Neutrophil (primary cell): ENCODE data around the gene SND1.

ENCODE experiments used
- H3K27ac ChIP-seq: fragments of 200-600 bp; sonication (generic); 2 replicates; pipeline ENCODE4 v1.5.1; 2016; ENCODE audit warnings: mild to moderate bottlenecking, moderate library complexity
- H3K27me3 ChIP-seq: fragments of 200-600 bp; sonication (generic); 2 replicates; pipeline ENCODE4 v1.6.0; 2016; ENCODE audit warnings: mild to moderate bottlenecking
- H3K36me3 ChIP-seq: fragments of 200-600 bp; sonication (generic); 2 replicates; pipeline ENCODE4 v1.5.1; 2017
- H3K4me1 ChIP-seq, 2 experiments: fragments of 200-600 bp in 1 of 2; sonication (generic) in 1 of 2; 1 replicate in 1 of 2; 2 replicates in 1 of 2; pipeline versions ENCODE4 v1.5.1 to v1.6.1; 2013 to 2016; ENCODE audit warnings: low read depth in 1 of 2, low read length in 1 of 2, mild to moderate bottlenecking in 1 of 2, moderate library complexity in 1 of 2; ENCODE audit not compliant: control insufficient read depth in 1 of 2, insufficient read depth in 1 of 2
- H3K4me3 ChIP-seq, 2 experiments: fragments of 200-600 bp in 1 of 2; sonication (generic) in 1 of 2; 1 replicate in 1 of 2; 2 replicates in 1 of 2; pipeline ENCODE4 v1.5.1; 2013 to 2016; ENCODE audit warnings: low read depth in 1 of 2, low read length in 1 of 2, mild to moderate bottlenecking in 1 of 2, moderate library complexity in 1 of 2
- H3K9me3 ChIP-seq: fragments of 200-600 bp; sonication (generic); 2 replicates; pipeline ENCODE4 v1.5.1; 2016
- CTCF ChIP-seq: fragments of 200-600 bp; sonication (generic); IDR thresholded peaks from 2 replicates; pipeline ENCODE4 v1.5.1; 2016; ENCODE audit warnings: antibody characterized with exemption

Gene SND1

DNA sequence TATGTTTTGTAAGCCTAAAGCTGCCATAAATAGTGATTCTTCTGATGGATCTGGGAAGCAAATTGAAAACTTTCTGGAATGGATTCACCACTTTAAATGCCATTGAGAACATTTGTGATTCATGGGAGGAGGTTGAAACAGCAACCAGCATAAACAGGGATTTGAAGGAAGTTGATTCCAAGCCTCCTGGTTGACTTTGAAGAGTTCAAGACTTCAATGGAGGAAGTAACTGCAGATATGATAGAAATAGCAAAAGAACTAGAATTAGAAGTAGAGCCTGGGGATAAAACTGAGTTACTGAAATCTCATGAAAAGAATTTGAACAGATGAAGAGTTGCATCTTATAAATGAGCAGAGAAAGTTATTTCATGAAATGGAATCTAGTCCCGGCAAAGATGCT, 280.1 kb downstream of the SND1 start:
- no peak overlapping the region for H3K27ac ChIP-seq

DNA sequence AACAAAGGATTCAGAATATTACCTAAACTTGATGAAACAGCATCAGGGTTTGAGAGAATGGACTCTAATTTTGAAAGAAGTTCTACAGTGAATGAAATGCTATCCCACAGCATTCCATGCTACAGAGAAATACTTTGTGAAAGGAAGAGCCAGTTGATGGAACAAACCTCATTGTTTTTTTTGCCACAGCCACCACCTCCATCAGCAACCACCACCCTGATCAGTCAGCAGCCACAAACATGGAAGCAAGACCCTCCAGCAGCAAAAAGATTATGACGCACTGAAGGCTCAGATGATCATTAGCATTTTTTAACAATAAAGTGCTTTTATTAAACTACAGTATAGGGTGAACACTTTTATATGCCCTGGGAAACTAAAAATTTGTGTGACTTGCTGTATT, 280.5 kb downstream of the SND1 start:
- Histone ChIP-seq H3K4me3 (no peak overlapping the region), H3K4me1 (peaks cover 1 to 4% of the 10 kb centered on the region in 2 experiments), H3K36me3 (peaks cover 13% of the 10 kb centered on the region), H3K27ac (no peak overlapping the region), H3K27me3 (no peaks in the 10 kb centered on the region), H3K9me3 (no peaks in the 10 kb centered on the region)
- TF ChIP-seq CTCF: no peak

More for the DNA sequence above, 280.1 kb downstream of the SND1 start:
- Histone ChIP-seq H3K4me3 (no peak overlapping the region), H3K9me3 (no peaks in the 10 kb centered on the region), H3K36me3 (peaks cover 13% of the 10 kb centered on the region), H3K4me1 (peaks cover 6 to 9% of the 10 kb centered on the region in 2 experiments), H3K27me3 (no peaks in the 10 kb centered on the region)
- TF ChIP-seq CTCF: no peak

DNA sequence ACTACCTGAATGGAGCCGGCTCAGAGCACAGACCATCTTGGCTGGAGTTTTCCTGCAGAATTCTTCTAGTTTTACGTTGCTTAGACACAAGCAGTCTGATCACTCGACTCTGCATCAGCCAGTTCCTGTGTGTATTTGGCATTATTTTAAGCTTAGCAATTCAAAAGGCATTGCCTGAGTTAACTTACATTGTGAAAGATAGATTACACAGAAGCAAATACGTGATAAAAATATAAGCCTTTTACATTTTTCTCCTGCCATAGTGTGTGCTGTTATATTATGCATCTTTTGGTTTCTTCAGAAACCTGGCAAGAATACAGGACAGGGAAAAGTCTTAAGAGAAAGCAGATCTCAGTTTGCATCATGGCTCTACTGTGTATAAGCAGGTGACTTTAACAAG, 281.2 kb downstream of the SND1 start:
- Histone ChIP-seq H3K9me3 (no peaks in the 10 kb centered on the region), H3K36me3 (peaks cover 13% of the 10 kb centered on the region), H3K4me1 (no peaks in the 10 kb centered on the region), H3K27ac (no peak overlapping the region), H3K27me3 (no peaks in the 10 kb centered on the region), H3K4me3 (no peak overlapping the region)
- TF ChIP-seq CTCF: no peak

DNA sequence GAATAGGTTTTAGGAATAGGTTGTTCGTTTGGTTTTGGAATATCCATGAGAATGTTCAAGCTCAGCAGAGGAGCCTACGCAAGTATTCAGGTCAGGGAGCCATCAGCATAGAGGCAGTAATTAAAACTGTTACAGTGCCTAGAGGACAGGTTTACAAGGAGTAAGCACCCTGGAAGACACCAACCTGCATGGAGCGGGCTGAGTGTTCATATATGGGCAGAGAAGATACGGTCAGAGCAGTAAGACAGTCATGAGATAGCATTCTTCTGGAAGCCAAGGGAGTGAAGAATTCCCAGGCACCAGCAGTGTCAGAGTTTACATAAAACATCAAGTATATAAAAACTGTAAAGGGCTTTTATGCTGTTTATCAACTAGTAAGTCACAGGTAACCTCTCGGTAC, 282.7 kb downstream of the SND1 start:
- peaks cover 13% of the 10 kb centered on the region for H3K36me3 ChIP-seq
- H3K27ac ChIP-seq: no peak overlapping the region
- H3K27me3 ChIP-seq: no peaks in the 10 kb centered on the region
- no peak overlapping the region for H3K4me3 ChIP-seq
- no peaks in the 10 kb centered on the region for H3K4me1 ChIP-seq
- no peak for TF ChIP-seq CTCF
- no peaks in the 10 kb centered on the region for H3K9me3 ChIP-seq

DNA sequence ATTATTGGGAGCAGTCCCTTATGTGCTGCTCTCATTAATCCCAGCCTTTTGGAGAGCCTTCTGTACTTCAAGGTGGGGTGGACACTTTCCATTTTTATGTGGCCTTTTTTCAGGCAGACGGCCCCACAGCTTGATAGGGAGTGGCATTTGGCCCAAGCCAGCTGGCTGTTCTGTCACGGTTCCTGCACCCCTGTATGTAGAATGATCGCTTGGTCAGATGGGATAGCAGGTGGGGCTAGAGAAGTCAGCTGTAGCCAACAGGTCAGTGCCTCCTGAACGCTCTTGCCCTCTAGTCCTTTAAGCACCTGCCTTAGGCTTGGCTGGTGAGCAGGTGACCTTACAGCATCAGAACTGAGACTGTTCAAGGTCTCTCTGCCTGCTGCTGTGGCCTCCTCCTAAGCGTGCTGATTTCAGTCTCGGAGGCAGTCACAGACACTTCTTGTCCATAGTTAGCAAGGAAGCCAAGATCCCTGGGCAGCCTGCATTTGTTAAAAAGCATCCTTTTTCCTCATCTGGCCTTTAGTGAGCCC, 283.9 kb downstream of the SND1 start:
- Histone ChIP-seq H3K4me1 (no peaks in the 10 kb centered on the region), H3K4me3 (no peak overlapping the region), H3K36me3 (peaks cover 5% of the 10 kb centered on the region), H3K27ac (no peak overlapping the region), H3K9me3 (no peaks in the 10 kb centered on the region), H3K27me3 (no peaks in the 10 kb centered on the region)
- no peak for TF ChIP-seq CTCF
